OCI-LY1 (cell line): ENCODE results near the gene MFAP2.

Source experiments
- H2AFZ ChIP-seq: fragments of 200-600 bp; sonication (generic), shearing (Covaris generic); 2 replicates; pipeline ENCODE4 v1.6.0; 2014; ENCODE audit warnings: antibody characterized with exemption, mild to moderate bottlenecking, low read length
- H3F3A ChIP-seq: fragments of 200-600 bp; sonication (generic), shearing (Covaris generic); 2 replicates; pipeline ENCODE4 v1.6.0; 2014; ENCODE audit warnings: mild to moderate bottlenecking, antibody characterized with exemption, low read length, moderate library complexity; ENCODE audit not compliant: insufficient read depth
- H3K27ac ChIP-seq: fragments of 200-600 bp; sonication (generic); 2 replicates; pipeline ENCODE4 v1.5.1; 2014; ENCODE audit warnings: low read length, mixed run types, mild to moderate bottlenecking, low read depth; ENCODE audit not compliant: poor library complexity, severe bottlenecking
- H3K27me3 ChIP-seq: fragments of 200-600 bp; sonication (generic); 2 replicates; pipeline ENCODE4 v1.6.0; 2014; ENCODE audit warnings: antibody characterized with exemption, mild to moderate bottlenecking, low read length, moderate library complexity; ENCODE audit not compliant: insufficient read depth
- H3K36me3 ChIP-seq: fragments of 200-600 bp; sonication (generic); 2 replicates; pipeline ENCODE4 v1.6.1; 2014; ENCODE audit warnings: mild to moderate bottlenecking, antibody characterized with exemption, low read length, moderate library complexity, mixed read lengths; ENCODE audit not compliant: insufficient read depth
- H3K4me1 ChIP-seq: fragments of 200-600 bp; sonication (generic); 2 replicates; pipeline ENCODE4 v1.5.1; 2014; ENCODE audit warnings: mild to moderate bottlenecking, low read length, moderate library complexity; ENCODE audit not compliant: insufficient read depth, severe bottlenecking
- H3K4me2 ChIP-seq: fragments of 200-600 bp; sonication (generic), shearing (Covaris generic); 2 replicates; pipeline ENCODE4 v1.6.1; 2014; ENCODE audit warnings: low read length
- H3K4me3 ChIP-seq: fragments of 200-600 bp; sonication (generic); 2 replicates; pipeline ENCODE4 v1.5.1; 2014; ENCODE audit warnings: low read length, low read depth, mild to moderate bottlenecking, mixed read lengths; ENCODE audit not compliant: poor library complexity, severe bottlenecking
- H3K79me2 ChIP-seq: fragments of 200-600 bp; shearing (Covaris generic); 2 replicates; pipeline ENCODE4 v1.6.1; 2016; ENCODE audit warnings: mixed run types, low read length, mixed read lengths; ENCODE audit not compliant: insufficient read depth
- H3K9ac ChIP-seq: fragments of 200-600 bp; sonication (generic), shearing (Covaris generic); 2 replicates; pipeline ENCODE4 v1.6.1; 2014; ENCODE audit warnings: mild to moderate bottlenecking, low read length, mixed read lengths
- H3K9me2 ChIP-seq: fragments of 200-600 bp; sonication (generic), shearing (Covaris generic); 2 replicates; pipeline ENCODE4 v1.6.1; 2014; ENCODE audit warnings: low read depth, mild to moderate bottlenecking, low read length, mixed read lengths
- H3K9me3 ChIP-seq: fragments of 200-600 bp; shearing (Covaris generic); 2 replicates; pipeline ENCODE4 v1.6.1; 2014; ENCODE audit warnings: low read length, mixed read lengths
- H4K20me1 ChIP-seq: fragments of 200-600 bp; sonication (generic), shearing (Covaris generic); 2 replicates; pipeline ENCODE4 v1.6.0; 2016; ENCODE audit warnings: mild to moderate bottlenecking, low read length; ENCODE audit not compliant: insufficient read depth
- CTCF ChIP-seq: fragments of 200-600 bp; sonication (generic), shearing (Covaris generic); IDR thresholded peaks from 2 replicates; pipeline ENCODE4 v1.5.1; 2017; ENCODE audit warnings: mild to moderate bottlenecking, antibody characterized with exemption, low read length, moderate library complexity, mixed read lengths
- EZH2 ChIP-seq: fragments of 200-600 bp; sonication (generic), shearing (Covaris generic); IDR thresholded peaks from 2 replicates; pipeline ENCODE4 v1.8.0; 2017; ENCODE audit warnings: borderline replicate concordance, mixed run types, mild to moderate bottlenecking, antibody characterized with exemption, low read length, moderate library complexity, mixed read lengths

Gene MFAP2

GRCh38 chr1:16996845-16997244 lies 16.4 kb upstream of the MFAP2 start:
- H3F3A ChIP-seq, result no peaks in the 10 kb centered on the region
- no peaks in the 10 kb centered on the region for H3K27me3 ChIP-seq
- TF ChIP-seq CTCF (no peak), EZH2 (no peak)
- no peaks in the 10 kb centered on the region for H3K4me1 ChIP-seq
- H3K4me2 ChIP-seq, result no peak overlapping the region
- no peaks in the 10 kb centered on the region for H3K79me2 ChIP-seq
- H2AFZ ChIP-seq, result no peak overlapping the region
- H3K9me3 ChIP-seq, result no peaks in the 10 kb centered on the region
- H3K27ac ChIP-seq, result no peak overlapping the region
- H3K4me3 ChIP-seq, result no peak overlapping the region
- no peak overlapping the region for H3K9ac ChIP-seq
- H3K9me2 ChIP-seq, result no peaks in the 10 kb centered on the region
- H4K20me1 ChIP-seq, result no peaks in the 10 kb centered on the region
- peaks cover 5% of the 10 kb centered on the region; the same call in 1 of the 2 replicates for H3K36me3 ChIP-seq

- H3K27ac ChIP-seq, result no peak overlapping the region
- H3K9ac ChIP-seq, result no peak overlapping the region
- no peaks in the 10 kb centered on the region for H3F3A ChIP-seq
- no peaks in the 10 kb centered on the region for H3K9me3 ChIP-seq
- no peak overlapping the region for H3K4me2 ChIP-seq
- H3K79me2 ChIP-seq, result no peaks in the 10 kb centered on the region
- H3K27me3 ChIP-seq, result no peaks in the 10 kb centered on the region
- H3K9me2 ChIP-seq, result no peaks in the 10 kb centered on the region
- no peak for TF ChIP-seq EZH2
- no peak for TF ChIP-seq CTCF
- peaks cover 3% of the 10 kb centered on the region for H3K36me3 ChIP-seq
- no peaks in the 10 kb centered on the region for H4K20me1 ChIP-seq
- H2AFZ ChIP-seq, result no peak overlapping the region
- H3K4me3 ChIP-seq, result no peak overlapping the region
- no peaks in the 10 kb centered on the region for H3K4me1 ChIP-seq
Measured at GRCh38 chr1:16993521-16994038, 13.2 kb upstream of the MFAP2 start.

- Histone ChIP-seq H3K27me3 (no peaks in the 10 kb centered on the region), H3K4me3 (no peak overlapping the region), H3K9me2 (no peaks in the 10 kb centered on the region), H3K9ac (no peak overlapping the region), H3K4me1 (no peaks in the 10 kb centered on the region), H3F3A (no peaks in the 10 kb centered on the region), H3K4me2 (no peak overlapping the region), H3K36me3 (no peaks in the 10 kb centered on the region; the same call in 1 of the 2 replicates), H3K9me3 (no peaks in the 10 kb centered on the region), H3K79me2 (no peaks in the 10 kb centered on the region), H2AFZ (no peak overlapping the region), H4K20me1 (no peaks in the 10 kb centered on the region), H3K27ac (no peak overlapping the region)
- no peak for TF ChIP-seq CTCF
- no peak for TF ChIP-seq EZH2
Measured at GRCh38 chr1:16992675-16993074, 12.3 kb upstream of the MFAP2 start.
